A673 (cell line): ENCODE results near the gene CCDC27.

Source experiments
- CTCF ChIP-seq: fragments of 300-800, 200-600 bp; sonication (generic); conservative IDR thresholded peaks from 2 replicates; pipeline ENCODE4 v1.5.1; 2017; ENCODE audit warnings: low read depth, mild to moderate bottlenecking, antibody characterized with exemption, low read length, moderate library complexity, mixed read lengths
- EZH2 ChIP-seq: fragments of 200-600 bp; sonication (generic); IDR thresholded peaks from 2 replicates; pipeline ENCODE4 v1.6.1; 2017; ENCODE audit warnings: borderline replicate concordance, low read depth, mild to moderate bottlenecking, mixed read lengths, antibody characterized with exemption, low read length; ENCODE audit not compliant: poor library complexity, severe bottlenecking

- peak; percentile 50 for TF ChIP-seq CTCF
- no peak for TF ChIP-seq EZH2
Observed at GRCh38 chr1:3785456-3786157, 33.4 kb downstream of the CCDC27 start.
